ENCODE measurements around the gene EFHC1.

The EFHC1 gene

DNA sequence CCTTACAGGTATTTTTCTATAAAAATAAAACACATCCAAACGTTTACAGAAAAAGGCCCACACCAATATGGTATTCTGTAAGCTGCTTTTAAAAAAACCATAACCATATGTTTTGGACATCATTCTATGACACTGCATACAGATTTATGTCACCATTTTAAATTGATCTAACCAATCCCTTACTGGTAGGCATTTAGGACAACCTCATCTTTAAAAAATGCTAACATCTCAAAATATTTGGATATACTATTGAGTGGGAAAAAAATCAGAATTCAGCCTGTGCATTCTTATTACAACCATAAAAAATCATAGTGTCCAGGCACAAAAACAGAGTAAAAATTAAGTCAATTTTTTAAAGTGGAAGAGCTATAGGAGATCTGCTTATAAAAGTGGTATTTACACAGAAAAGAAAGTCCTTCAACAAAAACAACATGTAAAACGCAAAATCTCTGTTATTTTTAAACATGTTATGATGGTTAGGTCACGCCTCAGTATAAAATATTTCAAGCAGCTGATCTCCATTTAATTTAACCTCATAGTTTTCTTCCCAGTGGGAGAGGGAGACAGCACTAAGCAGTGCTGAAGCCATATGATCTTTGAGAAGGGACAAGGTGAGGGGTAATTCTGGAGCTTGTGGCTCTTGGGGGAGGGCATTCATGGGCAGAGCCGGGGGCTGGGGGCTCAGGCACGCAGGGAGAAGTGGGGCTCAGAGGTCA, 135.5 kb downstream of the EFHC1 start:
- no peak for DNase-seq (ENCODE audit: low read depth)

DNA sequence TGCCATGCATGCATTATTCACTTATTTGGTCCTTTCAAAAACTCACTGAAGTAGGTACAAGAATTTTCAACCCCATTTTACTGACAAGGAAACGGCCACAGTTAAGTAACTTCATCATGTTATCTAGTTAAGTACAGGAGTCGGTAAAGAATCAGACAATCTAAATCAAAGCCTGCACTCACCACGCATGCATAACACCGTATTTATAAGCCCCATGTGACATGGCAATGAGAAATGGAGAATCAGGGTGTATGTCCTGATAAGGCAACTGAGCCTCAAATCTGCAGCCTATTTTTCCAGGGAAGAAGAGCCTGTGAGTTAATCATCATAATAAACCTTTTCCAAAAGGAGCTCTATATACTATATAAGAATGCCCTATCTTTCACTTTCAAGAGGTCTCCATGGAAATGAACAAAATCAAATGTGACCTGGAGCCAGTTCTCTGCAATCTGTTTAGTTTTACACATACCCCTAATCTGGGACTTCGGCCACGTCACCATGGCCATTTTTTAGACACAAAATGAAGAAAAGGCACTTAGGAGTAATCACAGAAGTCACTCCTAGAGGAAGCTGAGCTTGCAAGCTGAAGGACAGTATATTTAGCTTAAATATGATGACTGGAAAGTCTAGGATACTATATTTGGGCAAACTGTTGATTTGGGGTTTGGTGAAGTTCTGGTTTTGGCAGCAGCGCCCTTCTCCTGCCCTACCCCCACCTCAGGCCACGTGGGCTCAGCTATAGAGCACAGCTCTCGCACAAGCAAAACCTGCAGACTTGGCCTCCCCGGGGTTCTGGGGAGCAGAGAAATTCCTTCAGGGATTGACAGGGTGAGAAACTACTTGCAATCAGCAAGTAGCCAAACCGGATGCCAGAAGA, 137.5 kb downstream of the EFHC1 start:
- DNase-seq (ENCODE audit: low read depth), result peak; percentile 53

GRCh38 chr6:52558266-52559000, 138.3 kb downstream of the EFHC1 start:
- peak; percentile 72 for DNase-seq (ENCODE audit: low read depth)

- no peak for DNase-seq (ENCODE audit: low read depth)
Observed at GRCh38 chr6:52560462-52560861, 140.3 kb downstream of the EFHC1 start.

- no peak for DNase-seq (ENCODE audit: low read depth)
Observed at GRCh38 chr6:52562911-52563310, 142.8 kb downstream of the EFHC1 start.

DNA sequence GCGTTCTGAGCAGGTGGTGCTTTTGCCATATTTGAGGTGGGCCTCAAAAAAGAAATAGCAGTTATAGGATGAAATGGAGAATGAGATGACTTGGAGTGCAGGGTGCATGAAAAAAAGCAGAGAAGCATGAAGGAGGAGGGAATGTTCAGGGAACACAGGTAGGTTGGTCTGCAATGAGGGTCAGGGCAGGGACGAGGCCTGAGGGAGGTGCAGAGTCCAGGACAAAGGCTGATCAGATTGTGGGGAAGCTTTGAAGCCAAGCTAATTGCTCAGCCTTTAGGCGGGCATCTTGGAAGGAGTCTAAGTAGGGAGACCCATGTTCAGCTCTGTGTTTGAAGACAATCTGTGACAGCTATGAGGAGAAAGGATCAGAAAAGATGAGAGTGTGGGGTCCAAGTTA, 144.7 kb downstream of the EFHC1 start:
- no peak for DNase-seq (ENCODE audit: low read depth)

GRCh38 chr6:52566201-52566600, 146.1 kb downstream of the EFHC1 start:
- no peak for DNase-seq (ENCODE audit: low read depth)

- DNase-seq (ENCODE audit: low read depth), result peak; percentile 99
Observed at GRCh38 chr6:52566853-52567279, 146.7 kb downstream of the EFHC1 start.

GRCh38 chr6:52568320-52568719, 148.2 kb downstream of the EFHC1 start:
- DNase-seq (ENCODE audit: low read depth), result no peak

DNA sequence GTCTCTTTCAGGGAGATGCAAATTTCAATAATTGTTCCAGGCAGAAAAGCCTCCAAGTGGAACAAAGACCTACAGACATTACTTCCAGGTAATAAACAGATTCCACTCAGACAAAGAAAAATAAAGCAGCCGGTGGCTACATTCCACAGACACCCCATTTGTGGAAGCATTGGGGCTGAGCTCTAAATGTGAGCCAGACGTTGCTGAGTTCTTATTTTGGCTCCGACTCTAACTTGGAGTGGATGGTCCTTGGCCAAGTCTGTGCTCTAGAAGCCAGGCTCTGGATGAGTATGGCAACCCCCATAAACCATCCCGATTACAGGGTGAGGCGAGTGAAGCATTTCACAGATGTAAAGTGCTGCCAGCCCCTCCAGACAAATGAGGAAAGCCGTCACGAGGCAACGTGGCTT, 150.2 kb downstream of the EFHC1 start:
- peak; percentile 48 for DNase-seq (ENCODE audit: low read depth)

- no peak for DNase-seq (ENCODE audit: low read depth)
Observed at GRCh38 chr6:52571099-52571755, 151.1 kb downstream of the EFHC1 start.

DNA sequence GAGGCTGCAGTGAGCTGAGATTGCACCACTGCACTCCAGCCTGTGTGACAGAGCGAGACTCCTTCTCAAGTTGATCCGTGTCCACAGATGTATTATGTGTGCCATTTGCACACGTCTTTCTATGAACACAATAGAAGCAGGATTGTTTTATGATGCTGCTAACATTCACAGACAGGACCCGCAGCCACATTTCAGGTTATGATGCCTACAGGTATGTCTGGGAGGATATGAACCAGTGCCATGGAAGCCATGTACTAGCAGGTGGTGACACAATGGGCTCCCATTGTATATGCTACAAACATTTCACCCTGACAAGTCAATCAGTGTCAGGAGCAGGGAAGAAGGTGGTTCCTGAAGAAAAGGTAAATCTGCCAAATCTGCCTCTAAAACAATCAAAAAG, 152.4 kb downstream of the EFHC1 start:
- DNase-seq (ENCODE audit: low read depth), result no peak

GRCh38 chr6:52573295-52573694, 153.2 kb downstream of the EFHC1 start:
- DNase-seq (ENCODE audit: low read depth), result no peak

Data from amniotic epithelial cell (primary cell).